GM12873 (cell line): ENCODE results near the gene VGLL4.

Experiments used
- TF ChIP-seq, protein P1 (sequence below): IDR thresholded peaks from 2 replicates; pipeline ENCODE4 v1.5.1; 2012; ENCODE audit warnings: low read depth, mild to moderate bottlenecking, moderate library complexity, low read length, control low read depth; ENCODE audit not compliant: insufficient read depth; ENCODE audit errors: missing control alignments

The VGLL4 gene

DNA sequence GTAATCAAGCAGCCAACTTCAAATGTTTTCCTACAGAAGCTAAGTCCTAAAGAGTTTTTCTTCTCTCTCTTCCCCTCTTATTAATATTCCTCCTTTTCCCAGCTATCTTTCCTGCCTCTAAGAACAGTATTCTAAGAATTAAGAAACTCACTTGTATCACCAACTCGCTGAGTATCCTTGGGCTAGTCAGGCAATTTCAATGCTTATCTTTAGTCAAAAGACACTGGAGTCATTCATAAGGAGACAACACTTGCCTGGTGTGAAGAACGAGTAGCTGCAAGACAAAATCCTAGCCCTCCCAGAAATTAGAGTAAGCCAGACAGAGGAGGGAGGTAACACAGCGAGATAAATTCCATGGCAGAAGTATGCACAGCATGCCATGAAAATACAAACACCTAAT is 10.7 kb downstream of the VGLL4 start:
- TF ChIP-seq, protein P1, sequence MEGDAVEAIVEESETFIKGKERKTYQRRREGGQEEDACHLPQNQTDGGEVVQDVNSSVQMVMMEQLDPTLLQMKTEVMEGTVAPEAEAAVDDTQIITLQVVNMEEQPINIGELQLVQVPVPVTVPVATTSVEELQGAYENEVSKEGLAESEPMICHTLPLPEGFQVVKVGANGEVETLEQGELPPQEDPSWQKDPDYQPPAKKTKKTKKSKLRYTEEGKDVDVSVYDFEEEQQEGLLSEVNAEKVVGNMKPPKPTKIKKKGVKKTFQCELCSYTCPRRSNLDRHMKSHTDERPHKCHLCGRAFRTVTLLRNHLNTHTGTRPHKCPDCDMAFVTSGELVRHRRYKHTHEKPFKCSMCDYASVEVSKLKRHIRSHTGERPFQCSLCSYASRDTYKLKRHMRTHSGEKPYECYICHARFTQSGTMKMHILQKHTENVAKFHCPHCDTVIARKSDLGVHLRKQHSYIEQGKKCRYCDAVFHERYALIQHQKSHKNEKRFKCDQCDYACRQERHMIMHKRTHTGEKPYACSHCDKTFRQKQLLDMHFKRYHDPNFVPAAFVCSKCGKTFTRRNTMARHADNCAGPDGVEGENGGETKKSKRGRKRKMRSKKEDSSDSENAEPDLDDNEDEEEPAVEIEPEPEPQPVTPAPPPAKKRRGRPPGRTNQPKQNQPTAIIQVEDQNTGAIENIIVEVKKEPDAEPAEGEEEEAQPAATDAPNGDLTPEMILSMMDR = no peak

DNA sequence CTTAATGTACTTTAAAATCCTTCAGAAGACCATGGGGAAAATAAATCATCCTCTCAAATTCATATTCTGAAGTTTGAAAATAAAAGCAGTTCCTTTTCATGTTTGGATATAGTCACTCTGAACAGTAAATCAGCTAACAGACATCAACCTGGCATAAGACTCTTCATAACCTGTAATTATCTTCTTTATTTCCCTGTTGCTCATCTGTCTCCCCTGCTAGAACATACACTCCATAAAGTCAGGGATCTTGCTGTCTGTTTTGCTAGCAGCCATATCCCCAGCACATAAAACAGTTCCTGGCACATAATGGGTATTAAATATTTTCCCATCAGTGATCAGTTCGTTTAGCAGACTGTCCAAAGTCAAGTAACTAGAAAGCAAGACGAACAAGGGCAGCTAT is 11.2 kb downstream of the VGLL4 start:
- TF ChIP-seq, protein P1 = no peak

DNA sequence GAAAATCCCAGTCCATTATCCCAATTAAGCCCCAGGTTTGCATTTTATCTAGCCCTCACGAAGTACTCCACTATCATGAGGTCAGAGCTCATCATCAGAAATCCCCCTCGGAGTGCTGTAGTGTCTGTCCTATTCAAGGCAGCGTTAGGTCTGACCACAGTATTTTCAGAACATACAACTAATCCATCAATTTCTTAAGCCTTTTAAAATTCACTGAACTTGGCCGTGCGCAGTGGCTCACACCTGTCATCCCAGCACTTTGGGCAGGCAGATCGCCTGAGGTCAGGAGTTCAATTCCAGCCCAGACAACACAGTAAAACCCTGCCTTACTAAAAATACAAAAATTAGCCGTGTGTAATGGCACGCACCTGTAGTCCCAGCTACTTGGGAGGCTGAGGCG is 11.9 kb downstream of the VGLL4 start:
- TF ChIP-seq, protein P1 = no peak

DNA sequence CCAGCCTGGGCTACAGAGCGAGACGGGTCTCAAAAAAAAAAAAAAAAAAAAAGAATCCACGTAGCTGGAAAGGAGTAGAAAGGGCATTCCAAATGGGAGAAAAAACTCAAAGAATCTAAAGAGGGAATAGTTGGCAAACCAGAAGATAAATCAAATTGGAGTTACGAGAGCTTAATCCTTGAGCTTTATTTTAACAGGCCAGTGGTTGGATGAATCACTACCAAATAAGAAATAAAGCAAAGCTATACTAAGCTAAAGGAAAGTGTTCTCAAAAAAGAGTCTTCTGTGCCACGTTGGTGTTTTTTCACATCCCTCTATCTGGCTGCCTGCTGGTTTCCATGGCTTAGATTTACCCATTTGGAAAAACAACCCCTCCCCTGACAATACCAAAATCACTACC is 14.0 kb downstream of the VGLL4 start:
- TF ChIP-seq, protein P1 = no peak

DNA sequence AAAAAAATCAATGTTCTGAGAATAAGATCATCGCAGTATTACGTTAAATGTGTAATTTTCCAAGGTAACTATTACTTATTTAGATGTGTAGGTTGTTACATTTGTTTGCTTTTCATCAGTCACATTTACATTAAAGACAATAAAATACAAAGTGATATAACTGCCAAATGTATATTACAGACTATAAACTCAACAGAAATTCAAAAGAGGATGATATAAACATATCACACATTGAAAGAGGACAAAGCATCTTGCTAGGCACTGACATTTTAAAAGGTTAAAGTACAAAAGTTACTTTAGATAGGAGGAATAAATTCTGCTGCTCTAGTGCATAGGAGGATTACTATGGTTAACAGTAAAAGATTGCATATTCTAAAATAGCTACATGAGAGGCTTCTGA is 16.1 kb downstream of the VGLL4 start:
- TF ChIP-seq, protein P1 = no peak

DNA sequence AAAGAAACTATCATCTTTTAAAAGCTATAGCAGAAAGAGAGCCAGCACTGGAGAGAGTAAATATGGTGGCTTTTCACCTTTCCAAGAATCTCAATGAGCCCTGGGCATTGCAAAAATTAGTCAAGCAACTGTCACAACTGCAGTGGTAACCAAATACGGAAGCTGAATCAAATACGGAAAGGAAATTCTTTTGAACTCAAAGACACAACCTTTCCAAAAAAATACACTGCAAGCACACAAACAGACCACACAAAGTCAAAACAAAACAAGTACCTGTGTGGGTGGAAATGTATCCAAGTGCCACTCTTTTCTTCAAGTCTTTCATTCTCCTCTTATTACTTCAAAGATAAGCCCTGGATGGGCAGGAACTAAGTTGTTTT is 17.6 kb downstream of the VGLL4 start:
- TF ChIP-seq, protein P1 = no peak

DNA sequence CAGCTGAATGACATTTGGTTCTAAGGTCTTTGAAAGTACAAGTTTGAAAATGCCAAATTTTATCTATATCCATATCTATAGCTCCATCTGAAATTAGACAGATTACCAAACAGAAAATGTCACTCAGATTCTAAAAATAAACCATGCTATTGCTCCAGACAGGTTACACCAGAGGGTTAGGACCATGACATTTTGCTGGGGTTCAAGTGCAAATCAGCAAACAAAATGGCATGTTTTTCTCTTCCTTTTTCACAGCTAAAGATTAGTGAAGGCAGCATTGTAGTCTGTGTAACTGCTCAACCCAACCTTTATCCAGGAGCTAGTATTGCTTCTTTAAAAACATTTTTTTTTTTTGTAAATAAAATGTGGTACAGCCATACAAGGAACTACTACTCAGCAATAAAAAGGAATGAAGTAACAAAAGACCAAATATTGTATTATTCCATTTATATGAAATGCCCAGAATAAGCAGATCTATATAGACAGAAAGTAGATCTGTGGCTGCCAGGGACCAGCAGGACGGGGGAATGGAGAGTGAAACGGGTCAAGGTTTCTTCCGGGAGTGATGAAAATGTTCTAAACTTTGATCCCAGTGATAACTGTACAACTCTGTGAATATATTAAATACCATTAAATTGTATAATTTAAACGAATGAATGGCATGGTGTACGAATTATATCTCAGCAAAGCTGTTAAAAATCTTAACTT is 18.2 kb downstream of the VGLL4 start:
- TF ChIP-seq, protein P1 = no peak
